CD4-positive, alpha-beta T cell (primary cell): ENCODE data around the gene TDG. TPM values are rescaled to one million over a fixed set of nuclear protein-coding genes. Genes with fewer than 3 reads are reported as not detected.

Experiments used
- ATAC-seq: fragments of 200-7000 bp; cut with Tn5 transposase; one replicate; pipeline ENCODE4 v1.10.0; 2022; ENCODE audit warnings: mild to moderate bottlenecking; ENCODE audit not compliant: poor library complexity
- CTCF ChIA-PET: fragments of 350-600 bp; sonication (Branson Sonifier 250); formaldehyde crosslinking; loops from one replicate; lab custom pipeline; 2021; ENCODE audit warnings: antibody characterized with exemption, inconsistent platforms; lab: Charles Lee
- POLR2A ChIA-PET: fragments of 350-600 bp; sonication (Branson Sonifier 250); formaldehyde crosslinking; loops from one replicate; lab custom pipeline; 2021; ENCODE audit warnings: antibody characterized with exemption, inconsistent platforms; lab: Charles Lee
- DNase-seq, 14 experiments: peaks; one replicate each; pipeline ENCODE4 v3.0.0-alpha.2; 2013 to 2020; ENCODE audit warnings: mixed read lengths in 2 of 14
- H3K27ac ChIP-seq, 2 donors: one replicate each; pipeline versions ENCODE4 v1.5.1 to v1.7.0; 2013; ENCODE audit warnings: low read length in 2 of 2, low read depth in 1 of 2, mild to moderate bottlenecking in 1 of 2
- H3K27me3 ChIP-seq, 2 experiments: 1 replicate in 1 of 2; 2 replicates in 1 of 2; pipeline versions ENCODE4 v1.6.1 to v1.7.0; 2013; ENCODE audit warnings: low read length in 2 of 2, control low read depth in 1 of 2, mild to moderate bottlenecking in 1 of 2, moderate library complexity in 1 of 2; ENCODE audit not compliant: insufficient read depth in 2 of 2, control insufficient read depth in 1 of 2
- H3K36me3 ChIP-seq: one replicate; pipeline ENCODE4 v1.6.1; 2013; ENCODE audit warnings: low read length, control low read depth; ENCODE audit not compliant: insufficient read depth
- H3K4me1 ChIP-seq: one replicate; pipeline ENCODE4 v1.6.1; 2013; ENCODE audit warnings: low read length, control low read depth; ENCODE audit not compliant: insufficient read depth
- H3K4me3 ChIP-seq: one replicate; pipeline ENCODE4 v1.5.1; 2013; ENCODE audit warnings: mild to moderate bottlenecking, low read length, moderate library complexity
- H3K9me3 ChIP-seq, 2 experiments: 1 replicate in 1 of 2; 2 replicates in 1 of 2; pipeline versions ENCODE4 v1.6.1 to v1.7.0; 2013; ENCODE audit warnings: low read length in 2 of 2, mild to moderate bottlenecking in 2 of 2, control low read depth in 1 of 2, moderate library complexity in 1 of 2; ENCODE audit not compliant: control insufficient read depth in 1 of 2, insufficient read depth in 1 of 2
- H3K27ac Mint-ChIP-seq: one replicate; pipeline ENCODE4 v1.8.0; 2020; ENCODE audit warnings: mixed read lengths
- H3K27me3 Mint-ChIP-seq: one replicate; pipeline ENCODE4 v1.8.0; 2021; ENCODE audit warnings: mixed read lengths
- H3K36me3 Mint-ChIP-seq: one replicate; pipeline ENCODE4 v1.8.0; 2021; ENCODE audit warnings: low read depth, mixed read lengths
- H3K4me1 Mint-ChIP-seq: one replicate; pipeline ENCODE4 v1.8.0; 2021; ENCODE audit warnings: low read depth, mixed read lengths
- H3K4me3 Mint-ChIP-seq: one replicate; pipeline ENCODE4 v1.8.0; 2020; ENCODE audit warnings: mild to moderate bottlenecking, mixed read lengths
- H3K9me3 Mint-ChIP-seq: one replicate; pipeline ENCODE4 v1.8.0; 2020; ENCODE audit warnings: mixed read lengths
- intact Hi-C, 2 experiments: fragments of 100-400 bp; cut with DNase I in 1 of 2; cut with micrococcal nuclease in 1 of 2; formaldehyde crosslinking; loops; one replicate each; pipeline versions ENCODE4 v1.15.1 to v1.9.0; 2023 to 2025; cut with DNase I, micrococcal nuclease
- total RNA-seq, 174 experiments: library from RNA in 2 of 174; stranded (reverse) in 2 of 174; gene quantifications; one replicate each; pipeline ENCODE4 v1.2.3 and lab custom pipeline; 2021 to 2026
- TF ChIP-seq, protein P1 (sequence below): fragments of 200-600 bp; IDR thresholded peaks from one replicate; pipeline ENCODE4 v1.8.0; 2022; ENCODE audit warnings: antibody characterized with exemption, mild to moderate bottlenecking

The TDG gene
- total RNA-seq, 2 experiments from 2014 or later = 27.5 to 29.6 TPM

DNA sequence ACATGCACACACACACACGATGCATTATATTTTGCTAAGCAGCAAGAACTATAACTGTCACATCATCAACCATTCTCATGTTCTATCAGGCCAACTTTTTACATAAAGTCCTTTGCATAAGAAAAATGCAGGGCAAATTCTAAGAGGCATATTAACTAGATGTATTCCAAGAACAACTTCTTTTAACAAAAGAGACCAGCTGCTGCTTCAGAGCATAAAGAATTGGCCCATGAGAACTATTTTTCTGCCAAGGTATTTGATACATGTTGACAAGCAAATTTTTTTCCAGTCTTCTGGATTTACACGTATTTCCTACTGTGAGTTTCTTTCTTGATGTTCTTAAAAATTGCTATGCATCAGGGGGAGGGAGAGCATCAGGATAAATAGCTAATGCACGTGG is 57.1 kb downstream of the TDG start:
- no peaks in the 10 kb centered on the region for H3K4me1 Mint-ChIP-seq
- Histone ChIP-seq H3K4me3 (no peak overlapping the region), H3K4me1 (no peaks in the 10 kb centered on the region), H3K36me3 (no peaks in the 10 kb centered on the region), H3K27ac (no peak overlapping the region), H3K9me3 (peaks cover 7 to 9% of the 10 kb centered on the region in 2 experiments), H3K27me3 (peaks cover 0 to 5% of the 10 kb centered on the region in 2 experiments)
- CTCF ChIA-PET = no interaction called here
- POLR2A ChIA-PET = no interaction called here
- no peak overlapping the region for H3K4me3 Mint-ChIP-seq
- DNase-seq (no peak), ATAC-seq (no peak)
- no peaks in the 10 kb centered on the region for H3K36me3 Mint-ChIP-seq
- TF ChIP-seq, protein P1, sequence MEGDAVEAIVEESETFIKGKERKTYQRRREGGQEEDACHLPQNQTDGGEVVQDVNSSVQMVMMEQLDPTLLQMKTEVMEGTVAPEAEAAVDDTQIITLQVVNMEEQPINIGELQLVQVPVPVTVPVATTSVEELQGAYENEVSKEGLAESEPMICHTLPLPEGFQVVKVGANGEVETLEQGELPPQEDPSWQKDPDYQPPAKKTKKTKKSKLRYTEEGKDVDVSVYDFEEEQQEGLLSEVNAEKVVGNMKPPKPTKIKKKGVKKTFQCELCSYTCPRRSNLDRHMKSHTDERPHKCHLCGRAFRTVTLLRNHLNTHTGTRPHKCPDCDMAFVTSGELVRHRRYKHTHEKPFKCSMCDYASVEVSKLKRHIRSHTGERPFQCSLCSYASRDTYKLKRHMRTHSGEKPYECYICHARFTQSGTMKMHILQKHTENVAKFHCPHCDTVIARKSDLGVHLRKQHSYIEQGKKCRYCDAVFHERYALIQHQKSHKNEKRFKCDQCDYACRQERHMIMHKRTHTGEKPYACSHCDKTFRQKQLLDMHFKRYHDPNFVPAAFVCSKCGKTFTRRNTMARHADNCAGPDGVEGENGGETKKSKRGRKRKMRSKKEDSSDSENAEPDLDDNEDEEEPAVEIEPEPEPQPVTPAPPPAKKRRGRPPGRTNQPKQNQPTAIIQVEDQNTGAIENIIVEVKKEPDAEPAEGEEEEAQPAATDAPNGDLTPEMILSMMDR = no peak
- no peak overlapping the region for H3K27ac Mint-ChIP-seq
- peaks cover 32% of the 10 kb centered on the region for H3K27me3 Mint-ChIP-seq
- intact Hi-C loops = no loop called here
- H3K9me3 Mint-ChIP-seq = no peaks in the 10 kb centered on the region

DNA sequence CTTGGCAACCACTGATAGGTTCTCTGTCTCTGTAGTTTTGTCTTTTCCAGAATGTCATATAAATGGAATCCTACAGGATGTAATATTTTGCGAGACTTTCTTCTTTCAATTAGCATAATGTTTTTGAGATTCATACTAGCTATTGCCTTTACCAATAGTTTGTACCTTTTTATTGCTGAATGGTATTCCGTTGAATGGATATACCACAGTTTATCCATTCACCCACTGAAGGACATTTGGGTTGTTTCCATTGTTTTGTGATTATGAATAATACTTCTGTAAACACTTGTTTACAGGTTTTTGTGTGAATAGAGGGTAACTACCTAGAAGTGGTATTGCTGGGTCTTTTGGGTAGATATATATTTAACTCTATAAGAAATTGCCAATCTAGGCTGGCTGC is 58.0 kb downstream of the TDG start:
- CTCF ChIA-PET = no interaction called here
- Mint-ChIP-seq H3K4me3 (no peak overlapping the region), H3K36me3 (no peaks in the 10 kb centered on the region), H3K27ac (no peak overlapping the region), H3K4me1 (no peaks in the 10 kb centered on the region), H3K9me3 (no peaks in the 10 kb centered on the region), H3K27me3 (peaks cover 39% of the 10 kb centered on the region)
- no peaks in the 10 kb centered on the region for H3K4me1 ChIP-seq
- no peak overlapping the region for H3K4me3 ChIP-seq
- H3K27ac ChIP-seq = no peak overlapping the region
- H3K36me3 ChIP-seq = no peaks in the 10 kb centered on the region
- DNase-seq (no peak), ATAC-seq (no peak)
- peaks cover 7 to 9% of the 10 kb centered on the region in 2 experiments for H3K9me3 ChIP-seq
- POLR2A ChIA-PET = no interaction called here
- TF ChIP-seq, protein P1 = no peak
- peaks cover 0 to 5% of the 10 kb centered on the region in 2 experiments for H3K27me3 ChIP-seq
- intact Hi-C loops = no loop called here

DNA sequence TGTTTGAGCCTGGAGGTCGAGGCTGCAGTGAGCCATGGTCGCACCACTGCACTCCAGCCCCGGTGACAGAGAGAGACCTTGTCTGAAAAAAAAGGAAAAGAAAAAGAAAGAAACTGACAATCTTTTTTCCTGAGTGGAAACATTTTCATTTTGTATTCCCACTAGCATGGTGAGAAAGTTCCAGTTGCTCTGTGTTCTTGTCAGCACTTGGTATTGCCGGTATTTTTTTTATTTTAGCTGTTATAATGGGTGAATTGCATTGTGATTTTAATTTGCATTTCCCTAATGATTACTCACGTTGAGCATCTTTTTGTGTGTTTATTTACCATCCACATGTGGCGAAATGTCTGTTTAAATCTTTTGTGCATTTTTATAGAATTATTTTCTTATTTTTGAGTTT is 58.7 kb downstream of the TDG start:
- no peak overlapping the region for H3K27ac Mint-ChIP-seq
- ChIA-PET POLR2A (no interaction called here), CTCF (no interaction called here)
- no peaks in the 10 kb centered on the region for H3K36me3 ChIP-seq
- TF ChIP-seq, protein P1 = no peak
- DNase-seq (no peak), ATAC-seq (no peak)
- peaks cover 7 to 9% of the 10 kb centered on the region in 2 experiments for H3K9me3 ChIP-seq
- peaks cover 0 to 5% of the 10 kb centered on the region in 2 experiments for H3K27me3 ChIP-seq
- no peaks in the 10 kb centered on the region for H3K9me3 Mint-ChIP-seq
- H3K27ac ChIP-seq = no peak overlapping the region
- intact Hi-C loops = no loop called here
- no peaks in the 10 kb centered on the region for H3K4me1 Mint-ChIP-seq
- no peaks in the 10 kb centered on the region for H3K36me3 Mint-ChIP-seq
- no peaks in the 10 kb centered on the region for H3K4me1 ChIP-seq
- peaks cover 37% of the 10 kb centered on the region for H3K27me3 Mint-ChIP-seq
- H3K4me3 ChIP-seq = no peak overlapping the region
- H3K4me3 Mint-ChIP-seq = no peak overlapping the region
